Endothelial cell of umbilical vein (primary cell): ENCODE measurements around the gene SMURF2.

Source experiments
- EZH2 ChIP-seq: IDR thresholded peaks from 2 replicates; pipeline ENCODE4 v1.6.1; 2012; ENCODE audit warnings: borderline replicate concordance, low read depth, mild to moderate bottlenecking, moderate library complexity, low read length, inconsistent platforms; ENCODE audit not compliant: severe bottlenecking
- GATA2 ChIP-seq: IDR thresholded peaks from 2 replicates; pipeline ENCODE4 v1.7.0; 2011; ENCODE audit warnings: low read depth, mild to moderate bottlenecking, moderate library complexity, mixed read lengths, low read length; ENCODE audit not compliant: insufficient read length, insufficient read depth
- MYC ChIP-seq: IDR thresholded peaks from one replicate; pipeline ENCODE4 v1.6.1; 2011; ENCODE audit warnings: mild to moderate bottlenecking, low read depth, low read length
- POLR2A ChIP-seq: IDR thresholded peaks from 2 replicates; pipeline ENCODE4 v1.6.1; 2012; ENCODE audit warnings: low read depth, mild to moderate bottlenecking, control low read depth, low read length
- POLR2AphosphoS5 ChIP-seq: IDR thresholded peaks from 2 replicates; pipeline ENCODE4 v1.6.1; 2012; ENCODE audit warnings: low read depth, mild to moderate bottlenecking, control low read depth, low read length, moderate library complexity; ENCODE audit not compliant: insufficient read depth
- TF ChIP-seq, protein P1 (sequence below), 2 donors: IDR thresholded peaks; 1 replicate in 1 of 2; 2 replicates in 1 of 2; pipeline ENCODE4 v1.5.1; 2011; ENCODE audit warnings: low read length in 2 of 2, mild to moderate bottlenecking in 2 of 2, moderate library complexity in 2 of 2, control low read depth in 1 of 2, inconsistent platforms in 1 of 2, low read depth in 1 of 2; ENCODE audit not compliant: insufficient read depth in 1 of 2; ENCODE audit errors: extremely low read depth in 1 of 2

DNA sequence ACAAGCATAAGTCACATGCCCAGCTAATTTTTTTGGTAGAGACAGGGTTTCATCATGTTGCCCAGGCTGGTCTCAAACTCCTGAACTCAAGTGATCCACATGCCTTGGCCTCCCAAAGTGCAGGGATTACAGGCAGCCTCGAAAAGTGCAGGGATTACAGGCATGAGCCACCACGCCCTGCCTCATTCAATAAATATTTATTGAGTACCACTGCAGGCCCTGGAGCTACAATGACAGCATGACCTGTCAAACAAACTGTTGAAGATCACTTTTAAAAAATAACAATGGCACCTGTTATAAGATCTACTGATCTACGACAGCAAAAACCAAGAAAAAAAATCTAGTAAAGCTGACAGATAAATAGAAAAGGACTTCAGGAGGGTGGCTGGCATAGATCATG lies 79.1 kb downstream of the SMURF2 start:
- TF ChIP-seq, protein P1, sequence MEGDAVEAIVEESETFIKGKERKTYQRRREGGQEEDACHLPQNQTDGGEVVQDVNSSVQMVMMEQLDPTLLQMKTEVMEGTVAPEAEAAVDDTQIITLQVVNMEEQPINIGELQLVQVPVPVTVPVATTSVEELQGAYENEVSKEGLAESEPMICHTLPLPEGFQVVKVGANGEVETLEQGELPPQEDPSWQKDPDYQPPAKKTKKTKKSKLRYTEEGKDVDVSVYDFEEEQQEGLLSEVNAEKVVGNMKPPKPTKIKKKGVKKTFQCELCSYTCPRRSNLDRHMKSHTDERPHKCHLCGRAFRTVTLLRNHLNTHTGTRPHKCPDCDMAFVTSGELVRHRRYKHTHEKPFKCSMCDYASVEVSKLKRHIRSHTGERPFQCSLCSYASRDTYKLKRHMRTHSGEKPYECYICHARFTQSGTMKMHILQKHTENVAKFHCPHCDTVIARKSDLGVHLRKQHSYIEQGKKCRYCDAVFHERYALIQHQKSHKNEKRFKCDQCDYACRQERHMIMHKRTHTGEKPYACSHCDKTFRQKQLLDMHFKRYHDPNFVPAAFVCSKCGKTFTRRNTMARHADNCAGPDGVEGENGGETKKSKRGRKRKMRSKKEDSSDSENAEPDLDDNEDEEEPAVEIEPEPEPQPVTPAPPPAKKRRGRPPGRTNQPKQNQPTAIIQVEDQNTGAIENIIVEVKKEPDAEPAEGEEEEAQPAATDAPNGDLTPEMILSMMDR (IDR thresholded peaks at IDR 0.05; ENCODE audit: extremely low read depth in 1 of 2, insufficient read depth in 1 of 2, low read depth in 1 of 2, low read length in 2 of 2) = no peak
- no peak for TF ChIP-seq POLR2AphosphoS5
- TF ChIP-seq GATA2 = no peak
- TF ChIP-seq POLR2A = no peak
- TF ChIP-seq EZH2 = no peak
- TF ChIP-seq MYC = no peak
